Calu3 (cell line): ENCODE measurements around the gene VWC2L. TPM values are rescaled to one million over a fixed set of nuclear protein-coding genes. Genes with fewer than 3 reads are reported as not detected.

Source experiments
- BruUV-seq: library from RNA; stranded (reverse); fragments of 400-500 nt; replicated peaks from 2 replicates; lab custom pipeline; 2021; lab: Mats Ljungman, UMichigan
- CTCF ChIA-PET: fragments of 300-600 bp; sonication (Branson Sonifier 250); formaldehyde crosslinking; loops from one replicate; lab custom pipeline; 2022; ENCODE audit warnings: antibody characterized with exemption; lab: Charles Lee
- DNase-seq: peaks from one replicate; pipeline ENCODE4 v3.0.0; 2022
- H3K27ac Mint-ChIP-seq: one replicate; pipeline ENCODE4 v1.8.0; 2022; ENCODE audit warnings: mixed read lengths; ENCODE audit not compliant: unreplicated experiment
- H3K27me3 Mint-ChIP-seq: one replicate; pipeline ENCODE4 v1.8.0; 2022; ENCODE audit warnings: mixed read lengths; ENCODE audit not compliant: unreplicated experiment
- H3K36me3 Mint-ChIP-seq: one replicate; pipeline ENCODE4 v1.8.0; 2022; ENCODE audit warnings: mild to moderate bottlenecking, moderate library complexity, mixed read lengths; ENCODE audit not compliant: insufficient read depth, unreplicated experiment
- H3K4me1 Mint-ChIP-seq: one replicate; pipeline ENCODE4 v1.8.0; 2022; ENCODE audit warnings: mild to moderate bottlenecking, low read depth, mixed read lengths; ENCODE audit not compliant: unreplicated experiment
- H3K4me3 Mint-ChIP-seq: one replicate; pipeline ENCODE4 v1.8.0; 2022; ENCODE audit warnings: mild to moderate bottlenecking, low read depth, moderate library complexity, mixed read lengths; ENCODE audit not compliant: unreplicated experiment
- H3K9me3 Mint-ChIP-seq: one replicate; pipeline ENCODE4 v1.8.0; 2022; ENCODE audit warnings: low read depth, mixed read lengths; ENCODE audit not compliant: unreplicated experiment
- intact Hi-C: fragments of 100-400 bp; cut with micrococcal nuclease; formaldehyde crosslinking; loops from one replicate; pipeline ENCODE4 v1.10.0; 2022; ENCODE audit not compliant: unreplicated experiment
- total RNA-seq: library from RNA; stranded (reverse); gene quantifications from 2 replicates; pipeline ENCODE4 v1.2.3, GENCODE V29; 2022
- TF ChIP-seq, protein P1 (sequence below): fragments of 200-600 bp; IDR thresholded peaks from one replicate; pipeline ENCODE4 v1.8.0; 2022; ENCODE audit warnings: antibody characterized with exemption; ENCODE audit not compliant: unreplicated experiment

The VWC2L gene
- total RNA-seq, 1 experiment from 2014 or later, result not detected

DNA sequence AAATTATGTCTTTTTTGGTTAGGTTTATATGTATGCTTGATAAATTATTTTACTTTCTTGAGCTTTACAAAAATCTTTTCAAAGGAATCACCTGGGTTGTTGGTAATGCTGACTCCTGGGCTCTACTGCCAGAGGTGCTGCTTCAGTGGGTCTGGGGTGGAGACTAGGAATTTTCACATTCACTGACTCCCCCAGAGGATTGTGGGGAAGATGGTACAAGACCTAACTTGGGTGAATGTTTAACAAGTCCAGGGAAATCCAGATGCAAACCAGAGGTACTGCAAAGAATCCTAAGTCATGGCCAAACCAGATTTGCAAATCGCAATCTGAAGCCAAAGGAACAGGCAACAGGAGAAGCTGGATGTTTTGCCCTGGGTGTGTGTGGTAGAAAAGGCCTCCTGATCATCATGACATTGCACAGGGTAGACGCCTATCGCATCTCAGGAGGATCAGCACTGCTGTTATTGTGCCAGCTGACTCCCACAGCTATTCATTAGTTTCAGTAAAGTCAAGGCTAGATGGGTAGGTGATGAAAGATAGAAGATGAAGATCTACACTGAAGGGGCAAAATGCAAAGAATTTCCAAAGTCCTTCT lies 213.4 kb downstream of the VWC2L start:
- Mint-ChIP-seq H3K4me1 (no peaks in the 10 kb centered on the region), H3K27ac (no peak overlapping the region), H3K4me3 (no peak overlapping the region), H3K27me3 (no peaks in the 10 kb centered on the region), H3K9me3 (no peaks in the 10 kb centered on the region), H3K36me3 (no peaks in the 10 kb centered on the region)
- no TSS peak for BruUV-seq
- no peak for DNase-seq
- intact Hi-C loops, result no loop called here
- CTCF ChIA-PET, result no interaction called here
- TF ChIP-seq, protein P1, sequence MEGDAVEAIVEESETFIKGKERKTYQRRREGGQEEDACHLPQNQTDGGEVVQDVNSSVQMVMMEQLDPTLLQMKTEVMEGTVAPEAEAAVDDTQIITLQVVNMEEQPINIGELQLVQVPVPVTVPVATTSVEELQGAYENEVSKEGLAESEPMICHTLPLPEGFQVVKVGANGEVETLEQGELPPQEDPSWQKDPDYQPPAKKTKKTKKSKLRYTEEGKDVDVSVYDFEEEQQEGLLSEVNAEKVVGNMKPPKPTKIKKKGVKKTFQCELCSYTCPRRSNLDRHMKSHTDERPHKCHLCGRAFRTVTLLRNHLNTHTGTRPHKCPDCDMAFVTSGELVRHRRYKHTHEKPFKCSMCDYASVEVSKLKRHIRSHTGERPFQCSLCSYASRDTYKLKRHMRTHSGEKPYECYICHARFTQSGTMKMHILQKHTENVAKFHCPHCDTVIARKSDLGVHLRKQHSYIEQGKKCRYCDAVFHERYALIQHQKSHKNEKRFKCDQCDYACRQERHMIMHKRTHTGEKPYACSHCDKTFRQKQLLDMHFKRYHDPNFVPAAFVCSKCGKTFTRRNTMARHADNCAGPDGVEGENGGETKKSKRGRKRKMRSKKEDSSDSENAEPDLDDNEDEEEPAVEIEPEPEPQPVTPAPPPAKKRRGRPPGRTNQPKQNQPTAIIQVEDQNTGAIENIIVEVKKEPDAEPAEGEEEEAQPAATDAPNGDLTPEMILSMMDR, result no peak

- no TSS peak for BruUV-seq
- no peaks in the 10 kb centered on the region for H3K9me3 Mint-ChIP-seq
- TF ChIP-seq, protein P1, result no peak
- H3K4me3 Mint-ChIP-seq, result no peak overlapping the region
- CTCF ChIA-PET, result no interaction called here
- intact Hi-C loops, result no loop called here
- no peaks in the 10 kb centered on the region for H3K36me3 Mint-ChIP-seq
- DNase-seq, result no peak
- no peaks in the 10 kb centered on the region for H3K4me1 Mint-ChIP-seq
- no peaks in the 10 kb centered on the region for H3K27me3 Mint-ChIP-seq
- no peak overlapping the region for H3K27ac Mint-ChIP-seq
These were observed 217.2 kb downstream of the VWC2L start for GRCh38 chr2:214628091-214628490.
